Brain microvascular endothelial cell (primary cell): ENCODE measurements around the gene ZNF423.

ENCODE experiments used
- DNase-seq: peaks from one replicate; pipeline ENCODE4 v3.0.0-alpha.2; 2020
- H3K27ac ChIP-seq: fragments of 250-450 bp; sonication (Bioruptor Pico); 2 replicates; pipeline ENCODE4 v1.5.1; 2020; ENCODE audit warnings: mild to moderate bottlenecking, moderate library complexity
- H3K27me3 ChIP-seq: fragments of 250-450 bp; sonication (Bioruptor Pico); replicated peaks from 2 replicates; pipeline ENCODE4 v1.5.1; 2020; ENCODE audit warnings: mild to moderate bottlenecking
- H3K36me3 ChIP-seq: fragments of 250-450 bp; sonication (Bioruptor Pico); replicated peaks from 2 replicates; pipeline ENCODE4 v1.5.1; 2020; ENCODE audit warnings: mild to moderate bottlenecking
- H3K4me3 ChIP-seq: 2 replicates; pipeline ENCODE4 v1.5.1; 2011; ENCODE audit warnings: low read depth, mild to moderate bottlenecking, control low read depth, low read length, moderate library complexity
- in situ Hi-C: cut with HindIII; loops from 2 replicates; pipeline ENCODE4 v1.10.0; 2017; ENCODE audit warnings: low sequenced_read_pairs, low pct_ligation_motif_present
- TF ChIP-seq, protein P1 (sequence below): IDR thresholded peaks from 2 replicates; pipeline ENCODE4 v1.5.1; 2011; ENCODE audit warnings: low read depth, mild to moderate bottlenecking, moderate library complexity, low read length, control low read depth, inconsistent platforms; ENCODE audit errors: missing control alignments

Gene ZNF423

DNA sequence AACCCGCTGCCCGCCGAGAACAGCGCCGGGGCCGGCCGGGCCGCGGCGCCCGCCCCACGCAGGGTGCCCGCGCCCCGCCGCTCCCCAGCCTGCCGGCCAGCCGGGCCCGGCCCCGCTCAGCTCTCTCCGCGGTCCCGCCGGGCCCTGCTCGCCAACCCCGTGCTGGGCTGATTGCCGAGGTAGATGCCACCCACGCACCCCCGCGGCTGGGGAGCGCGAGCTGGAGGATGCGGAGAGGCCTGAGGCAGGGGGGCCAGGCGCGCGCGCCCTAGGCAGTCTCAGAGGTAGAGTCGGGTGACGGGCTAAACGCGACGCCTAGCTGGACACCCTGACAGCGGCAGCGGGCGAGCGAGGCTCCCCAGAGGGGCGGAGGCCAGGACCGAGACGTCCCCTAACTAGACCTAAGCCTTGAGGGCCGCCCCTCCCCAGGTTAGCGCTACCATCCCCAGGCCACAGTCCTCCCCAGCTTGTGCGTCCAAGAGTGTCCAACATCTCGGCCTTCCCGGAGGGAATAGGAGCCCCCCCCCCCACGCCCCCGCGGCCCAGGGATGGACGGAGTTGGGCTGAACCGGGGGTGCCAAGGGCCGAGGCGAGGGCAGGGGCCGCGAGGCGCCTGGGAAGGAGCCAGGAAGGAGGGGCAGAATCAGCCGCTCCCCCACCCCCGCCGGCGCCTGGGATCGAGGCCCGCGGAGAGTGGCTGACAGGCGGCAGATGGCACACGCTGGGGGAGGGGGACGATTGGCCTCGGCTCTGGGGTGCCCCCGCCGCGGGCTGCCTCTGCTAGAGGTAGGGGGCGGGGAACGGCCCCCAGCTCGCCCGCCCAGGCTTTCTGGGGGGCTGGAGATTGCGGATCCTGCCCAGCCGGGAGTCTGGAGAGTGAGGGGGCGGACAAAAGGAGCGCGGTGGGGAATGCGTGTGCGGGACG, 2.5 kb upstream of the ZNF423 start:
- in situ Hi-C loops, result no loop called here
- H3K4me3 ChIP-seq, result peak overlapping the region; percentile 52
- TF ChIP-seq, protein P1, sequence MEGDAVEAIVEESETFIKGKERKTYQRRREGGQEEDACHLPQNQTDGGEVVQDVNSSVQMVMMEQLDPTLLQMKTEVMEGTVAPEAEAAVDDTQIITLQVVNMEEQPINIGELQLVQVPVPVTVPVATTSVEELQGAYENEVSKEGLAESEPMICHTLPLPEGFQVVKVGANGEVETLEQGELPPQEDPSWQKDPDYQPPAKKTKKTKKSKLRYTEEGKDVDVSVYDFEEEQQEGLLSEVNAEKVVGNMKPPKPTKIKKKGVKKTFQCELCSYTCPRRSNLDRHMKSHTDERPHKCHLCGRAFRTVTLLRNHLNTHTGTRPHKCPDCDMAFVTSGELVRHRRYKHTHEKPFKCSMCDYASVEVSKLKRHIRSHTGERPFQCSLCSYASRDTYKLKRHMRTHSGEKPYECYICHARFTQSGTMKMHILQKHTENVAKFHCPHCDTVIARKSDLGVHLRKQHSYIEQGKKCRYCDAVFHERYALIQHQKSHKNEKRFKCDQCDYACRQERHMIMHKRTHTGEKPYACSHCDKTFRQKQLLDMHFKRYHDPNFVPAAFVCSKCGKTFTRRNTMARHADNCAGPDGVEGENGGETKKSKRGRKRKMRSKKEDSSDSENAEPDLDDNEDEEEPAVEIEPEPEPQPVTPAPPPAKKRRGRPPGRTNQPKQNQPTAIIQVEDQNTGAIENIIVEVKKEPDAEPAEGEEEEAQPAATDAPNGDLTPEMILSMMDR, result no peak
- H3K36me3 ChIP-seq, result no peaks in the 10 kb centered on the region
- H3K27ac ChIP-seq, result no peak overlapping the region
- DNase-seq, result no peak
- H3K27me3 ChIP-seq, result peaks cover 4% of the 10 kb centered on the region

DNA sequence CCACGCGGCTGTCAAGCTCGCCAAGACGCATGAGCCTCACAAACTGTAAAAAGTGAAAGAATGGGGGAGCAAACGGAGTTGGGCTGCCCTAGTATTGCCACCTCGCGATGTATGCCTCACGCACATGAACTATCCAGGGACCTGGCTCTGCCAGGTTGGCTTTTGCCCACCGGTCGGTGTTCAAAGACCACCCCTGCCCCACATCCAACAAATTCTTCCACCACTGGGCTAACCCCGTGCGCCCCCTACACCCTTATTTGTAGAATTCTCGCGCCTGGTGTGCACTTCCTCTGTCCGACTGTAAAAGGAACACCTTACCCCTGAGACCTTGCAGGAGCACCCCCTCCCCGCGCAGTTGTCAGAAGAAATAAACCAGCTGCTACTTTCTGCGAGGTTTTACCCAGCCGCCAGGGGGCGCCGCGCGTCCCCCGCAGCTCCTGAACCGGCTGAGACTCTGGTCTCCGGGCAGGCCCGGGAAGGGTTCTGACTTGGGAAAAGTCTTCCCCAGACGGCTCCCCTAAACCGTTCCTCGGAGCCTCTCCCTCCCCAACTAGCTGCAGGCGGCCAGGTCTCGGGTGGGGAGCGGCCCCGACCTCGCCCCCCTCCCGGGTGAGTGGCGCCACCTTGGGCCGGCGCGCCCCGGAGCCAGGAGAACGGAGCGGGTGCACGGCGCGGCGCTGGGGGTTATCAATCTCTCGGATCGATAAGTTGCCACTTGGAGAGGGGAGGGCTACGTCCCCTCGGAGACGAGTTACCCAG, 1.7 kb upstream of the ZNF423 start:
- Histone ChIP-seq H3K27ac (no peak overlapping the region), H3K36me3 (no peaks in the 10 kb centered on the region), H3K27me3 (peaks cover 2% of the 10 kb centered on the region), H3K4me3 (peak overlapping the region; percentile 53)
- TF ChIP-seq, protein P1, result peak; percentile 90
- in situ Hi-C loops, result no loop called here
- DNase-seq, result peak; percentile 46

DNA sequence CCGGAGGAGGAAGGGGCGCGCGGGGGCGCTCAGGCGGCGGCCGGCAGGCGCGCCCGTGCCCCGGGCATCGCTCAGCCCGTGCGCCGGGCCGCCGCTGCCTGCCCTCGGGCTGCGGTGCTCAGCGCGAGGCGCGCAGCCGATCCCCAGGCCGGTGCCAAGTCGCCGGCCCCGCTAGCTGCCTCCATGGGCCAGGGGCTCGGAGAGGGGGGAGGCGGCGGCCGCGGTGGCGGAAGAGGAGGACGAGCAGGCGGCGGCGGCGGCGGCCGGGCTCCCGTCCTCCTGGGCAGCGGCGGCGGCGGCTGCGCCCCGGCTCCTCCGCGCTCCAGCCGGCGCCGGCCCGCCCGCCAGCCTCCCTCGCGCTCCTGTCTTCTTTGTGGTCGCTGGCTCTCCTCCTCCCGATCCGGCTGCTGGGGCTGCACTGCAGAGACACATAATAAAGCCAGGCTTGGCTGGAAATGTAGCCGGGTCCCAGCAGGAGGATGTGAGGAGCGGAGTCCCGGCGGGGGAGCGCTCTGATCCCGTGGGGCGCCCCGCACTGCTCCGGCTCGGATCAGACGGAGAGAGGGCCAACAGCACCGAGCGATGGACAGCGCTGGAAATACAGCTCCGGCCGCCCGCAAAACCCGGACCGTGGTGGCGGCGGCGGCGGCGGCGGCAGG, 889 bp upstream of the ZNF423 start:
- TF ChIP-seq, protein P1, result peak; percentile 51
- peak overlapping the region; percentile 53 for H3K4me3 ChIP-seq
- peaks cover 2% of the 10 kb centered on the region for H3K27me3 ChIP-seq
- H3K27ac ChIP-seq, result no peak overlapping the region
- DNase-seq, result peak; percentile 81
- in situ Hi-C loops, result no loop called here
- H3K36me3 ChIP-seq, result no peaks in the 10 kb centered on the region

DNA sequence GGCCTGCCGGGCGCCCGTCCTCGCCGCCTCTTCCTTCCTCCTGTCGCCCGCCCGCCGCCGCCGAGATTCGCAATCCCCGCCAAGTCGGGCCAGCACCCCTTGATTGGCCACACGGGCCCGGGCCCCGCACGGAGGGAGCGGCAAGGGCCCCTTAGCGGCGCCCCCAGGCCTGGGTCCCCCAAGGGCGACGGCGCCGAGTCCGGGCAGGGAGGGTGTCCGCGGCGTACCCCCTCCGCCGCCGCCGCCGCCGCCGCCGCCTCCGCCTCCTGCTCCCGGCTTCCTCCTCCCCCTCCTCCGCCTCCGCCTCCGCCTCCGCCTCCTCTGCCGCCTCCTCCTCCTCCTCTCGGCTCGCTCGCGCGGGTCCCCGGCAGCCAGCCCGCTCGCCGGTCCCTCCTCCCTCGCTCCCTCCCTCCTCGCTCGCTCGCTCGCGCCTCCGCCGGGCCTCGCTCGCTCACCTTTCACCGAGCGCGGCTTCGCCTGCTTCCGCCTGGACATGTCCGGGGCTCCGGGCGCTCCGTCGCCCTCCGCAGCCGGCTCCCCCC, 561 bp downstream of the ZNF423 start:
- in situ Hi-C loops, result no loop called here
- TF ChIP-seq, protein P1, result no peak
- no peaks in the 10 kb centered on the region for H3K36me3 ChIP-seq
- H3K27me3 ChIP-seq, result peaks cover 2% of the 10 kb centered on the region
- H3K27ac ChIP-seq, result no peak overlapping the region
- peak overlapping the region; percentile 53 for H3K4me3 ChIP-seq
- peak; percentile 36 for DNase-seq

DNA sequence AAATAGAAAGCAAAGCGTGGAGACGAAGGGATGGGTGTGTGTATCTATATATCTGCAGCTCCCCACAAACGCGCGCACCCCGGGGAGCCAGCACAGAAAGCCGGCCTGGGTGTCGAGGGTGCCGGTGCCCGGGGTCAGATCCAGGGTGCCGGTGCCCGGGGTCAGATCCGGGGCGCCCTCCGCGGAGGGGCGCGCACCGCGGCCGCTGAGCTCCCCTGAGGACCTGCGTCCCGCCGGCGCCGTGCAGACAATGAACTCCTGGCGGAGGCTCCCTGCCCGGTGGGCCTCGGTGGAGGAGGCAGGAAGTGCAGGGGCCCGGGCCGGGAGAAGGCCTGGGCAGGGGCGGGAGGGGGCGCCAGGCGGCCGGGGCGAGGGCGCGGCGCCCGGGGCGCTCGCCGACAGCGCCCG, 1.1 kb downstream of the ZNF423 start:
- H3K4me3 ChIP-seq, result peak overlapping the region; percentile 53
- H3K27me3 ChIP-seq, result peaks cover 2% of the 10 kb centered on the region
- no peak for DNase-seq
- no peak overlapping the region for H3K27ac ChIP-seq
- TF ChIP-seq, protein P1, result no peak
- in situ Hi-C loops, result no loop called here
- no peaks in the 10 kb centered on the region for H3K36me3 ChIP-seq
